ENCODE results near the gene TSPAN12. TPM values are rescaled to one million over a fixed set of nuclear protein-coding genes. Genes with fewer than 3 reads are reported as not detected.

Gene TSPAN12
- total RNA-seq, 1 experiment from 2014 or later, result 8.7 TPM

GRCh38 chr7:120819861-120820260 lies 38.1 kb downstream of the TSPAN12 start:
- no peaks in the 10 kb centered on the region for H3K23me2 ChIP-seq (ENCODE audit: insufficient read length, low read depth, low read length, poor library complexity, severe bottlenecking)
- no peak overlapping the region for H2AFZ ChIP-seq (ENCODE audit: low read length)
- no peak overlapping the region for H3K4me2 ChIP-seq (ENCODE audit: insufficient read depth, insufficient read length, low read length)
- no peaks in the 10 kb centered on the region for H3K9me3 ChIP-seq (ENCODE audit: control insufficient read depth, low read depth, low read length)
- H3K27me3 ChIP-seq (ENCODE audit: insufficient read depth, low read length), result no peaks in the 10 kb centered on the region
- no peaks in the 10 kb centered on the region for H4K20me1 ChIP-seq (ENCODE audit: control insufficient read depth, insufficient read depth, insufficient read length)
- Mint-ChIP-seq H3K27ac (no peak overlapping the region), H3K4me1 (peaks cover 8 to 15% of the 10 kb centered on the region in 2 experiments), H3K36me3 (ENCODE audit: insufficient read depth in 1 of 3, low read depth in 3 of 3) (peaks cover 2 to 7% (median 4%) of the 10 kb centered on the region in 3 experiments; a peak in 3 of 7 replicates), H3K9me3 (no peaks in the 10 kb centered on the region; a peak in 1 of 5 replicates), H3K27me3 (ENCODE audit: low read depth) (no peaks in the 10 kb centered on the region), H3K4me3 (no peak overlapping the region)
- H2AK5ac ChIP-seq (ENCODE audit: insufficient read length, low read length), result no peak overlapping the region
- H3K23ac ChIP-seq (ENCODE audit: insufficient read length, low read depth, low read length), result no peak overlapping the region
- H4K91ac ChIP-seq (ENCODE audit: insufficient read length, low read depth, low read length), result no peak overlapping the region
- no peaks in the 10 kb centered on the region; the same call in 1 of the 2 replicates for H3K4me1 ChIP-seq (ENCODE audit: insufficient read depth, low read length)
- no peak overlapping the region for H2BK5ac ChIP-seq (ENCODE audit: insufficient read length, low read length)
- no peaks in the 10 kb centered on the region for H3K79me1 ChIP-seq (ENCODE audit: insufficient read depth, low read depth, low read length, poor library complexity, severe bottlenecking)
- no peak overlapping the region for H2BK20ac ChIP-seq (ENCODE audit: low read depth, low read length, poor library complexity, severe bottlenecking)
- no peak overlapping the region for H2BK120ac ChIP-seq (ENCODE audit: low read depth, low read length, poor library complexity, severe bottlenecking)
- no peak overlapping the region for H3K56ac ChIP-seq (ENCODE audit: insufficient read length, low read depth, low read length)
- TF ChIP-seq CTCF (conservative IDR thresholded peaks at IDR 0.05), result no peak
- no peak overlapping the region for H3K9ac ChIP-seq (ENCODE audit: extremely low read depth, insufficient read length, low read length)
- no peak overlapping the region for H2BK12ac ChIP-seq (ENCODE audit: insufficient read length, low read depth, low read length)
- H3K79me2 ChIP-seq (ENCODE audit: insufficient read depth, low read length), result no peaks in the 10 kb centered on the region
- no peak overlapping the region for H3K4ac ChIP-seq (ENCODE audit: low read depth, low read length)
- H3K27ac ChIP-seq (ENCODE audit: insufficient read length, low read depth, low read length), result no peak overlapping the region
- no peak overlapping the region for H3K14ac ChIP-seq (ENCODE audit: insufficient read depth, low read length)
- no peak overlapping the region for H3K18ac ChIP-seq (ENCODE audit: insufficient read length, low read depth, low read length)
- H3T11ph ChIP-seq (ENCODE audit: low read length), result no peak overlapping the region
- DNase-seq, result no peak
- H2BK15ac ChIP-seq (ENCODE audit: low read depth, low read length), result no peak overlapping the region
- no peak overlapping the region for H4K8ac ChIP-seq (replicated peaks; ENCODE audit: insufficient read length, low read depth, low read length)
- H4K5ac ChIP-seq (ENCODE audit: insufficient read length, low read depth, low read length), result no peak overlapping the region
